ENCODE data around the gene ANKRD65.

GRCh38 chr1:1376551-1377226 lies 44.4 kb downstream of the ANKRD65 start:
- no peak for TF ChIP-seq POLR2AphosphoS5 (IDR thresholded peaks at IDR 0.05; ENCODE audit: low read depth, low read length)
- TF ChIP-seq REST (IDR thresholded peaks at IDR 0.05; ENCODE audit: insufficient read depth in 1 of 2, low read depth in 2 of 2, low read length in 2 of 2), result no peak
- no peak for TF ChIP-seq TAF1 (IDR thresholded peaks at IDR 0.05; ENCODE audit: borderline replicate concordance, insufficient read depth, low read length)
- no peak for TF ChIP-seq SIN3A (IDR thresholded peaks at IDR 0.05; ENCODE audit: borderline replicate concordance, insufficient read depth, low read length)
- no peak for TF ChIP-seq FOXP2 (optimal IDR thresholded peaks at IDR 0.05; ENCODE audit: borderline replicate concordance, extremely low read depth, extremely low read length, insufficient read depth)

Data from PFSK-1 (cell line).